Psoas muscle (tissue), 8 donors: ENCODE results near the gene PDGFD. TPM values are rescaled to one million over a fixed set of nuclear protein-coding genes. Genes with fewer than 3 reads are reported as not detected.

ENCODE experiments used
- ATAC-seq, 4 donors: fragments of 200-7000 bp; cut with Tn5 transposase; one replicate each; pipeline ENCODE4 v1.9.1; 2020; ENCODE audit warnings: moderate library complexity in 3 of 4, mild to moderate bottlenecking in 2 of 4
- DNase-seq, 2 donors: peaks; one replicate each; pipeline ENCODE4 v3.0.0-alpha.2; 2020
- H3K27ac ChIP-seq: fragments of 200-600 bp; one replicate; pipeline ENCODE4 v1.8.0; 2022
- H3K27me3 ChIP-seq, 3 donors: fragments of 200-600 bp in 1 of 3; one replicate each; pipeline versions ENCODE4 v1.6.1 to v1.8.0; 2013 to 2022; ENCODE audit warnings: low read length in 2 of 3, mild to moderate bottlenecking in 2 of 3, moderate library complexity in 1 of 3; ENCODE audit not compliant: insufficient read depth in 3 of 3
- H3K36me3 ChIP-seq, 2 donors: fragments of 200-600 bp in 1 of 2; one replicate each; pipeline versions ENCODE4 v1.6.1 to v1.8.0; 2013 to 2022; ENCODE audit warnings: low read depth in 1 of 2, mild to moderate bottlenecking in 1 of 2, moderate library complexity in 1 of 2; ENCODE audit not compliant: insufficient read depth in 1 of 2
- H3K4me1 ChIP-seq: fragments of 200-600 bp; one replicate; pipeline ENCODE4 v1.8.0; 2022
- H3K4me3 ChIP-seq: fragments of 200-600 bp; one replicate; pipeline ENCODE4 v1.8.0; 2022; ENCODE audit warnings: mild to moderate bottlenecking
- H3K9me3 ChIP-seq: fragments of 200-600 bp; one replicate; pipeline ENCODE4 v1.8.0; 2022
- CTCF ChIP-seq: fragments of 200-600 bp; IDR thresholded peaks from one replicate; pipeline ENCODE4 v1.8.0; 2022; ENCODE audit warnings: antibody characterized with exemption
- WGBS, 3 donors: extraction: QIAGEN DNeasy Blood & Tissue Kit; methylation state at CpG; one replicate each; pipeline versions ENCODE4 v1.1.6 to v1.1.7; 2013; 5-methylcytosine and 5-hydroxymethylcytosine counted together
- intact Hi-C, 2 donors: fragments of 100-400 bp; cut with DNase I; formaldehyde crosslinking; loops; one replicate each; pipeline versions ENCODE4 v1.11.0 to v1.14.2; 2022
- polyA plus RNA-seq, 3 donors: library from polyadenylated mRNA; stranded (reverse); fragments of 200-250 nt; gene quantifications; one replicate each; pipeline ENCODE4 v1.2.3, GENCODE V29; 2013
- total RNA-seq, 4 donors: library from RNA; stranded (reverse); fragmentation: NEBNext Ultra II Directional in 2 of 4; extraction: Animal tissue kit (Norgen Biotek cat#: 25700) in 2 of 4; gene quantifications; one replicate each; pipeline versions ENCODE4 v1.2.1 to v1.2.4, GENCODE V29; 2021 to 2023
- donor health status: healthy with polysubstance abuse.
- donor health status: DM: no; HTN: no; CAD: no; lungs with moderate emphysema.
- donor health status: Bipolar disorder and iron deficiency.
- donor health status: healthy.
- donor health status: DM: yes; HTN: yes; CAD: no.
- donor health status: DM: no; HTN: no; CAD: no.
- donor health status: DM: no; HTN: no; CAD: no.
- donor health status: DM: yes; HTN: yes; CAD: no.

The PDGFD gene
- total and polyA plus RNA-seq, 7 donors, result 0.53 to 5.6 (median 1.2) TPM

GRCh38 chr11:104091281-104092096 is 72.5 kb downstream of the PDGFD start:
- TF ChIP-seq CTCF, result no peak
- Histone ChIP-seq H3K4me3 (no peak overlapping the region), H3K4me1 (no peaks in the 10 kb centered on the region), H3K36me3 (no peaks in the 10 kb centered on the region), H3K9me3 (no peaks in the 10 kb centered on the region), H3K27ac (no peak overlapping the region), H3K27me3 (no peaks in the 10 kb centered on the region)
- intact Hi-C loops, result no loop called here
- ATAC-seq (peak in 1 of 4 donors; percentile 43), DNase-seq (no peak)
- WGBS, 3 donors, result 76 to 81% (median 79%) methylated on average over 4 of the region's 4 CpGs

- intact Hi-C loops, result no loop called here
- Histone ChIP-seq H3K4me3 (no peak overlapping the region), H3K36me3 (no peaks in the 10 kb centered on the region), H3K27me3 (no peaks in the 10 kb centered on the region), H3K9me3 (no peaks in the 10 kb centered on the region), H3K27ac (no peak overlapping the region), H3K4me1 (no peaks in the 10 kb centered on the region)
- ATAC-seq (no peak), DNase-seq (no peak)
- 9 to 40% (median 17%) methylated on average over 3 of the region's 3 CpGs for whole genome bisulfite sequencing, 3 donors
- no peak for TF ChIP-seq CTCF
Observed at GRCh38 chr11:104090767-104091166, 73.2 kb downstream of the PDGFD start.

- TF ChIP-seq CTCF, result no peak
- no peak overlapping the region for H3K4me3 ChIP-seq
- no peak for DNase-seq
- H3K9me3 ChIP-seq, result no peaks in the 10 kb centered on the region
- H3K4me1 ChIP-seq, result no peaks in the 10 kb centered on the region
- no peaks in the 10 kb centered on the region for H3K36me3 ChIP-seq
- no peak for ATAC-seq
- intact Hi-C loops, result no loop called here
- no peak overlapping the region for H3K27ac ChIP-seq
- 69 to 80% (median 76%) methylated on average over 2 of the region's 2 CpGs for WGBS, 3 donors
- H3K27me3 ChIP-seq, result no peaks in the 10 kb centered on the region
Observed at GRCh38 chr11:104089481-104089880, 74.5 kb downstream of the PDGFD start.

- no peaks in the 10 kb centered on the region for H3K4me1 ChIP-seq
- intact Hi-C loops, result no loop called here
- peaks cover 0 to 2% (median 0%) of the 10 kb centered on the region in 3 donors for H3K27me3 ChIP-seq
- no peaks in the 10 kb centered on the region for H3K36me3 ChIP-seq
- no peak for TF ChIP-seq CTCF
- ATAC-seq, result no peak
- no peak overlapping the region for H3K27ac ChIP-seq
- H3K4me3 ChIP-seq, result no peak overlapping the region
- DNase-seq, result no peak
- H3K9me3 ChIP-seq, result no peaks in the 10 kb centered on the region
- WGBS, 3 donors, result 50 to 65% (median 61%) methylated on average over 5 of the region's 5 CpGs
Observed at GRCh38 chr11:104086621-104087020, 77.3 kb downstream of the PDGFD start.

- Histone ChIP-seq H3K9me3 (no peaks in the 10 kb centered on the region), H3K36me3 (no peaks in the 10 kb centered on the region), H3K27ac (no peak overlapping the region), H3K27me3 (peaks cover 0 to 2% (median 0%) of the 10 kb centered on the region in 3 donors), H3K4me1 (no peaks in the 10 kb centered on the region), H3K4me3 (no peak overlapping the region)
- DNase-seq, result no peak
- no peak for ATAC-seq
- intact Hi-C loops, result no loop called here
- no peak for TF ChIP-seq CTCF
Observed at GRCh38 chr11:104078995-104079394, 85.0 kb downstream of the PDGFD start.
